HFF-Myc (cell line): ENCODE measurements around the gene SUPT6H.

ENCODE experiments used
- DNase-seq: peaks from one replicate; pipeline ENCODE4 v3.0.0-alpha.2; 2011; ENCODE audit warnings: low read depth; ENCODE audit errors: extremely low read depth
- H3K4me3 ChIP-seq: replicated peaks from 2 replicates; pipeline ENCODE4 v1.5.1; 2011; ENCODE audit warnings: low read depth, mild to moderate bottlenecking, control low read depth, low read length
- TF ChIP-seq, protein P1 (sequence below): IDR thresholded peaks from 2 replicates; pipeline ENCODE4 v1.5.1; 2012; ENCODE audit warnings: mild to moderate bottlenecking, low read depth, low read length, control low read depth; ENCODE audit errors: missing control alignments

SUPT6H gene

DNA sequence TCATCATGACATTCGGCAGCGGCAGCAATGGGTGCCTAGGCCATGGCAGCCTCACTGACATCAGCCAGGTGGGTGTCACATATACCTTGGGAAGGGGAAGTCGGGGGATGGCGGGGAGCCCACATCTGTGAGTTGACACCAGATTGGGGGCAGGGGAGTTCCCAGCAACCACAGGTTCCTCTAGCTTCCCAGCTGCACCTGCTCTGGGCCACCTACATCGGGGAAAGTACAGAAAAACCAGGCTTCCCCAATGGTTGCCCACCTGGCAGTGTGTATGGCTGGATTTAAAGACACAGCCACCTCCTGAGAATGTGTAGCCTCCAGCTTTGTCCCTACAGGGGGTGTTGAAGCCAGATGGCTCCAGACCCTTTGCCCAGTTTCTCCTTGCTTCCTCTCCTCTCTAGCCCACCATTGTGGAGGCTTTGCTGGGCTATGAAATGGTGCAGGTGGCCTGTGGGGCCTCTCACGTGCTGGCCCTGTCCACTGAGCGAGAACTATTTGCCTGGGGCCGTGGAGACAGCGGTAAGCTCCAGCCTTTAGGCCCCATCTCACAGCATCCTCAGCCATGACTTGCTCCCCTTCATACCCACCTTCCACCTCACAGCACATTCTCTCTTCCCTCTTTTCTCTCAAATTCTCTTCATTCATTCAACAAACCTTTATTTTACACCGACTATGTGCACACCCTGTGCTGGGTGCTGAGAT lies 76.8 kb downstream of the SUPT6H start:
- no peak for DNase-seq
- H3K4me3 ChIP-seq, result no peak overlapping the region
- TF ChIP-seq, protein P1, sequence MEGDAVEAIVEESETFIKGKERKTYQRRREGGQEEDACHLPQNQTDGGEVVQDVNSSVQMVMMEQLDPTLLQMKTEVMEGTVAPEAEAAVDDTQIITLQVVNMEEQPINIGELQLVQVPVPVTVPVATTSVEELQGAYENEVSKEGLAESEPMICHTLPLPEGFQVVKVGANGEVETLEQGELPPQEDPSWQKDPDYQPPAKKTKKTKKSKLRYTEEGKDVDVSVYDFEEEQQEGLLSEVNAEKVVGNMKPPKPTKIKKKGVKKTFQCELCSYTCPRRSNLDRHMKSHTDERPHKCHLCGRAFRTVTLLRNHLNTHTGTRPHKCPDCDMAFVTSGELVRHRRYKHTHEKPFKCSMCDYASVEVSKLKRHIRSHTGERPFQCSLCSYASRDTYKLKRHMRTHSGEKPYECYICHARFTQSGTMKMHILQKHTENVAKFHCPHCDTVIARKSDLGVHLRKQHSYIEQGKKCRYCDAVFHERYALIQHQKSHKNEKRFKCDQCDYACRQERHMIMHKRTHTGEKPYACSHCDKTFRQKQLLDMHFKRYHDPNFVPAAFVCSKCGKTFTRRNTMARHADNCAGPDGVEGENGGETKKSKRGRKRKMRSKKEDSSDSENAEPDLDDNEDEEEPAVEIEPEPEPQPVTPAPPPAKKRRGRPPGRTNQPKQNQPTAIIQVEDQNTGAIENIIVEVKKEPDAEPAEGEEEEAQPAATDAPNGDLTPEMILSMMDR, result no peak

DNA sequence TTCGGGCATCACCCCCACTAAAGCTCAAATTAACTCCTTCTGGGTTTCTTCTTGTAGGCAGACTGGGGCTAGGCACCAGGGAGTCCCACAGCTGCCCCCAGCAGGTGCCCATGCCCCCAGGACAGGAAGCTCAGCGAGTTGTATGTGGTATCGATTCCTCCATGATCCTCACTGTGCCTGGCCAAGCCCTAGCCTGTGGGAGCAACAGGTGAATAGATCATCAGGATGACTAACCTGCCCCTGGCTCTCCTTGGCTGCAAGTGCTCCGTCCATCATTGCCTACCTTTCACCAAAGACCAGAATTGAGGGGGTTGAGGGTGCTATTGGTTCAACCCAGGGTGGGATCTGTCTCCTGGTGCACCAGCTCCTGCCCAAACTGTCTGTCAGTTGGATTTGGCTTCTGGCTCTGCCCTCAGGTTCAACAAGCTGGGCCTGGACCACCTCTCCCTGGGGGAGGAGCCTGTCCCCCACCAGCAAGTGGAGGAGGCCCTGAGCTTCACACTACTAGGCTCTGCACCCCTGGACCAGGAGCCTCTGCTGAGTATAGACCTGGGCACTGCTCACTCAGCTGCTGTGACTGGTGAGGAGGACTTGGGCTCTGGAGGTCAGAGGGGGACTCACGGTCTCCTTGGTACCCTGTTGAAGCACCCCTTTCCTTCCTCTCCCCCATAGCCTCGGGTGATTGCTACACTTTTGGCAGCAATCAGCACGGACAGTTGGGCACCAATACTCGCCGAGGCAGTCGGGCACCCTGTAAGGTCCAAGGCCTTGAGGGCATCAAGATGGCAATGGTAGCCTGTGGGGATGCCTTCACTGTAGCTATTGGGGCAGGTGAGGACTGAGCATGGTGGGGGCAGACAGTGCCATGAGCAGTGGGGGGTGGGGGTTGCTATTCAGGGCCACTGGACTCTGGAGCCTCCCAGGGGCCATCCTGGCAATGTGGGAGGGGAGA lies 78.7 kb downstream of the SUPT6H start:
- TF ChIP-seq, protein P1, result no peak
- DNase-seq, result no peak
- H3K4me3 ChIP-seq, result no peak overlapping the region

DNA sequence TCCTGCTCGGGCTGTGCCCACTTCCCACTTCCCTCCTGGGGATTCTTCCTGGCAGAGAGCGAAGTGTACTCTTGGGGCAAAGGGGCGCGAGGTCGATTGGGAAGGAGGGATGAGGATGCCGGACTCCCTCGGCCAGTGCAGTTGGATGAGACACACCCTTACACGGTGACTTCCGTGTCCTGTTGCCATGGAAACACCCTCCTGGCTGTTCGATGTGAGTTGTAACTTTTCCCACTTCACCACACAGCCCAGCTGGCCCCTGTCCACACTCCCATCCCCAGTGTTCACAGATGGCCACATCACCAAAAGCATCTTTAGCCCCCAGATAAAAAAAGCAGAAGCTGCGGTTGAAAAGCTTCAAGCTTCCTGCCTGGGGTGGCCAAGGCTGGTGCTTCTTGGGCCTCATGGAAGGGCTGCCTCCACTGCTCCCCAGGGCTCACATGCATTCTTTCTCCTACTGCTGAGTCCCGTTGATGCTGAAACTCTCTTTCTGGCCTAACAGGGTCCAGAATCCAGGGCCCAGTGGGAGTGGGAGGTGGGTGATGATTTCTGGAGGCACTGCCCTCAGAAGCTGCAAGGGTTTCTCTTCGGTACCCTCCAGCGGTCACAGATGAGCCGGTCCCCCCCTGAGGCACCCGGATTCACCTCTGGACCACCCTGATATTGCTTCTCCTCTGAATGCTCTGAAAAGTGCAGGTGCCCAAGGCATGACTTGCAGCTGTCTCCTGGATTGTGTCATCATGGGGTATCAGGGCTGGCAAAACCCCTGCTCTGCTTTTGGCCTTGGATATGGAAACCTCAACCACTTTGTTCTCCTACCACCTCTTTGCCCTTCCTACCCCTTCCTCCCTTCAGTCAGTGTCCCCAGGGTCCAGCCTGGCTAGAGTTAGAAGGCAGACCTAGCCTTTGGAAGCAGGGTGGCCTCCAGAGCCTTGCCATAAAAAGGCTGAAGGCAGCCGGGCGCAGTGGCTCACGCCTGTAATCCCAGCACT lies 79.6 kb downstream of the SUPT6H start:
- no peak for DNase-seq
- TF ChIP-seq, protein P1, result no peak
- no peak overlapping the region for H3K4me3 ChIP-seq

DNA sequence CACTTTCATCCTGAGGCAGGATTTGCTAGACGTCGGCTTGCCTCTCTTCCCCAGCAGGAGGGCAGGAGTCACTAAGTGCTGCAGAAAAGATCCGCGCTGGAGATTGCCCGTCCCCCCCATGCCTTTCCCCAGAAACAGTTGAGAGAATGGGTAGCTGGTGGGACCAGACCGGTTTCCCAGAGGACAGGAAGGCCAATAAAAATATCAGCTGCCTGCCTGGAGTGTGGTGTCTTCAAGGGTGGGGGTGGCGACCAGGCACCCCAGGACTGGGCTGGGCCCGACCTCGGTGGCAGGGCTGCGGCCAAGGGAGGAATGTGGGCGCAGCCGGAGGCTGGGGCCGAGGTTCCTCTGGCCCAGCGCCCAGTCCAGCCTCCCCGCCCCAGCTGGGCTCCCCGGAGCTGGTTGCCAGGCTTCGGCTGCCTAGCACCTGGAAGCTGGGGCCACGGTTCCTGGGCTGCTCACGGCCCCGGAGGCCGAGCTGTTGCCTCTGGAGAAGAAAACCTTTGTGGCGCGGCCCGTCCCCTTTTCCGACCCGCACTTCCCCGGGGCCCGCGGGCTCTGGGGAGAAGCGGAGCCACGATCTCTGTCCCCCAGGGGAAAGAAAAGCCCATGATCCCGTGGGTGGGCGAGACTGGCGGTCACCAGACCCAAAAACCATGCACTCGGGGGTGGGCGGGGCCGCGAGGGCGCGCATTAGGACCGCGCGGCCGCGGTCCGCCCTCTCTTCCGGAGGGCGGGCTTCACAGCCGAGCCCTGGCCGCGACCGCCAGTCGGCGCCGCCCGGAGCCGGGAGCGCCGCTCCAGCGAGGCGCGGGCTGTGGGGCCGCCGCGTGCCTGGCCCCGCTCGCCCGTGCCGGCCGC lies 81.5 kb downstream of the SUPT6H start, which contains the start of gene TRAF4:
TSS of gene TRAF4 (plus strand) at position 769 of the 861 bp plus-strand sequence. CDS start 102 bp downstream, outside the sequence.
- peak; percentile 81 for DNase-seq
- TF ChIP-seq, protein P1, result no peak
- H3K4me3 ChIP-seq, result peak within 1 kb of the TSS; percentile 72

DNA sequence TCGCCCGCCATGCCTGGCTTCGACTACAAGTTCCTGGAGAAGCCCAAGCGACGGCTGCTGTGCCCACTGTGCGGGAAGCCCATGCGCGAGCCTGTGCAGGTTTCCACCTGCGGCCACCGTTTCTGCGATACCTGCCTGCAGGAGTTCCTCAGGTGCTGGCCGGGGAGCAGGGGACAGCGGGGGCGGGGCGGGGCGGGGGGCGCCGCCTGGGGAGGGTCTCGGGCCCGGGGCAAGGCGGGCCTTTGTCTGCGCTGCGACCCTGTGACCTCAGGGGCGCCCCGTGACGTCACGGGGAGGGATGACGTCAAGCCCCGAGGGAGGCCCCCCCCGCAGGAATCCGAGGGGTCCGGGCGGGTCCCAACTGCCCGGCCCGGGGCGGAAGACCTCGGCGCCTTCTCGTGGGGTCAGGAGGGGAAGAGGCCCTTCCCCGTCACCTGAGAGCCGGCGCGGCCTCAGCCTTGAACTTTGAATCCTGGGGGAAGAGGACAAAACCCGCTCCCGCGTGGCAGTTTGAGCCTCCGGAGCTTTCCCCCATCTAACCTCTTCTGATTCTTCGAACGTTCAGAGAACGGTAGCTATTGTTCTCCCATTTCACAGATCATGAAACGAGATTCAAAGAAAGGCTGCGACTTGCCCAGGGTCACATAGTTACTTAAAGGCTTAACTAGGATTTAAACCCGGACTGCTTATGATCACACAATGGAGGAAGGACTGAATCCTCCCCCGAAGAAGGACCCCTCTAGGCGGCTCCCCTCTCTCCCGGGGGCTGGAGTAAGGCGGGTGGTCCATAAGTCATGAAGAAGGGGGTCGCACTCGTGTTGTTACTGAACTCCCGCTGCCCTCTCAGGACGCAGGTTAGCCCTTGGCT lies 82.3 kb downstream of the SUPT6H start:
- peak overlapping the region; percentile 72 for H3K4me3 ChIP-seq
- TF ChIP-seq, protein P1, result no peak
- DNase-seq, result no peak
